ENCODE results near the gene MTX2.
"Not testable (repeated sequence)": the region's sequence is repeated elsewhere in the genome, so short reads cannot be mapped to it uniquely, and the experiment has no call there.

The MTX2 gene

DNA sequence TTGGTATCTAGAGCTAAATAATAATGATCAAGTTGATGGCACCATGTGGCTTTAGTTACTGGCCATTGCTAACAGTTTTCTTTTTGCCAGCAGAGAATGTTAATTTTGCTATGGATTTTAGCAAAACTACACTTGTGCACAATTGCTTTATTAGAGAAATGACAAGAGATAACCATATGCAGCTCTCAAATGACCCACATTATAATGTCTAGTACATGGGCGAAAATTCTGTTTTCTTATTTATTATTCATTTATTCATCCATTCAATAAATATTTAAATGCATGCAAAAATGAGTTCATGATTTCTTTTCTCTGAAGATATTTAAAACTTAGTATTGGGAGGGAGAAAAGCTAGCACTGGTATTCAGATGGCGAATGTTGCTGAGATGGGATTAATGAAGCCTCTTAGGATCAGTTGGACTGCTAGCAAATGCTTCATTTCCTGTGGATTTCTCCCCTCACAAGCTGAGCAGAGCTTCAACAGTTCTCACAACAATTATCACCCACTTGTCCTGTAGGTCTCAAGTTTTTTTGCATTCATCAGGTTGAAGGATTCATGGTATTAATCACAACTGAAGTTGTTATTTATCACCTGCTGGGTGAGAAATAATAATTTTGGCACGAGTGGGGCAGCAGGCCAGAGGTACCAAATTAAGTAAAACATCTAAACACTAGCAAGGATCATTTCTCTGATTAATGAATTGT lies 95.2 kb downstream of the MTX2 start:
- Histone ChIP-seq H3K9me2 (replicated peaks; ENCODE audit: insufficient read depth, low read length) (no peaks in the 10 kb centered on the region), H3K9me3 (replicated peaks; ENCODE audit: insufficient read depth, low read length) (no peaks in the 10 kb centered on the region), H3K4me3 (ENCODE audit: low read length) (no peak overlapping the region), H3K4me1 (ENCODE audit: low read length) (no peaks in the 10 kb centered on the region), H4K20me1 (ENCODE audit: insufficient read depth, low read length) (no peaks in the 10 kb centered on the region; the same call in 1 of the 2 replicates), H3K4me2 (ENCODE audit: low read depth, low read length) (no peak overlapping the region), H3K36me3 (replicated peaks; ENCODE audit: insufficient read depth, low read length) (no peaks in the 10 kb centered on the region), H3K27me3 (replicated peaks; ENCODE audit: insufficient read depth, low read length) (no peaks in the 10 kb centered on the region), H2AFZ (ENCODE audit: low read length) (no peak overlapping the region), H3K79me2 (ENCODE audit: low read length) (no peaks in the 10 kb centered on the region), H3K27ac (ENCODE audit: low read length) (no peak overlapping the region), H3F3A (ENCODE audit: insufficient read depth, low read length) (no peaks in the 10 kb centered on the region), H3K9ac (ENCODE audit: low read length) (no peak overlapping the region)
- no peak for DNase-seq
- TF ChIP-seq EZH2 (optimal IDR thresholded peaks at IDR 0.05; ENCODE audit: low read depth, low read length) (no peak), EZH2phosphoT487 (IDR thresholded peaks at IDR 0.05; ENCODE audit: low read length) (no peak)
- TF ChIP-seq, protein P1, sequence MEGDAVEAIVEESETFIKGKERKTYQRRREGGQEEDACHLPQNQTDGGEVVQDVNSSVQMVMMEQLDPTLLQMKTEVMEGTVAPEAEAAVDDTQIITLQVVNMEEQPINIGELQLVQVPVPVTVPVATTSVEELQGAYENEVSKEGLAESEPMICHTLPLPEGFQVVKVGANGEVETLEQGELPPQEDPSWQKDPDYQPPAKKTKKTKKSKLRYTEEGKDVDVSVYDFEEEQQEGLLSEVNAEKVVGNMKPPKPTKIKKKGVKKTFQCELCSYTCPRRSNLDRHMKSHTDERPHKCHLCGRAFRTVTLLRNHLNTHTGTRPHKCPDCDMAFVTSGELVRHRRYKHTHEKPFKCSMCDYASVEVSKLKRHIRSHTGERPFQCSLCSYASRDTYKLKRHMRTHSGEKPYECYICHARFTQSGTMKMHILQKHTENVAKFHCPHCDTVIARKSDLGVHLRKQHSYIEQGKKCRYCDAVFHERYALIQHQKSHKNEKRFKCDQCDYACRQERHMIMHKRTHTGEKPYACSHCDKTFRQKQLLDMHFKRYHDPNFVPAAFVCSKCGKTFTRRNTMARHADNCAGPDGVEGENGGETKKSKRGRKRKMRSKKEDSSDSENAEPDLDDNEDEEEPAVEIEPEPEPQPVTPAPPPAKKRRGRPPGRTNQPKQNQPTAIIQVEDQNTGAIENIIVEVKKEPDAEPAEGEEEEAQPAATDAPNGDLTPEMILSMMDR (IDR thresholded peaks at IDR 0.05; ENCODE audit: low read length) = no peak

DNA sequence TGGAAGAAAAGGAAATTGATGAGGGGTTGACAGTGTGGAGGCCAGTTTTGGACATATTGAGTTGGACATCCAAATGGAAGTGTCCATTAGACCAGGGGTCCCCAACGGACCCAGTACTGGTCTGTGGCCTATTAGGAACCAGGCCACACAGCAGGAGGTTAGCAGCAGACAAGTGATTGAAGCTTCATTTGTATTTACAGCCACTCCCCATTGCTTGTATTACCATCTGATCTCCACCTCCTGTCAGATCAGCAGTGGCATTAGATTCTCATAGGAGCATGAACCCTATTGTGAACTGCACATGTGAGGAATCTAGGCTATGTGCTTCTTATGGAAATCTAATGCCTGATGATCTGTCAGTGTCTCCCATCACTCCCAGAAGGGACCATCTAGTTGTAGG lies 99.1 kb downstream of the MTX2 start:
- Histone ChIP-seq H3K27ac (ENCODE audit: low read length) (no peak overlapping the region), H3K4me1 (ENCODE audit: low read length) (no peaks in the 10 kb centered on the region), H3K79me2 (ENCODE audit: low read length) (no peaks in the 10 kb centered on the region), H2AFZ (ENCODE audit: low read length) (no peak overlapping the region), H3K4me2 (ENCODE audit: low read depth, low read length) (no peak overlapping the region), H3K27me3 (replicated peaks; ENCODE audit: insufficient read depth, low read length) (no peaks in the 10 kb centered on the region), H3K9me2 (replicated peaks; ENCODE audit: insufficient read depth, low read length) (no peaks in the 10 kb centered on the region), H3K36me3 (replicated peaks; ENCODE audit: insufficient read depth, low read length) (no peaks in the 10 kb centered on the region), H3K9ac (ENCODE audit: low read length) (no peak overlapping the region), H3F3A (ENCODE audit: insufficient read depth, low read length) (no peaks in the 10 kb centered on the region), H4K20me1 (ENCODE audit: insufficient read depth, low read length) (no peaks in the 10 kb centered on the region; the same call in 1 of the 2 replicates), H3K9me3 (replicated peaks; ENCODE audit: insufficient read depth, low read length) (no peaks in the 10 kb centered on the region), H3K4me3 (ENCODE audit: low read length) (no peak overlapping the region)
- DNase-seq = no peak
- TF ChIP-seq EZH2phosphoT487 (IDR thresholded peaks at IDR 0.05; ENCODE audit: low read length) = no peak
- TF ChIP-seq, protein P1 (IDR thresholded peaks at IDR 0.05; ENCODE audit: low read length) = no peak
- TF ChIP-seq EZH2 (optimal IDR thresholded peaks at IDR 0.05; ENCODE audit: low read depth, low read length) = no peak

DNA sequence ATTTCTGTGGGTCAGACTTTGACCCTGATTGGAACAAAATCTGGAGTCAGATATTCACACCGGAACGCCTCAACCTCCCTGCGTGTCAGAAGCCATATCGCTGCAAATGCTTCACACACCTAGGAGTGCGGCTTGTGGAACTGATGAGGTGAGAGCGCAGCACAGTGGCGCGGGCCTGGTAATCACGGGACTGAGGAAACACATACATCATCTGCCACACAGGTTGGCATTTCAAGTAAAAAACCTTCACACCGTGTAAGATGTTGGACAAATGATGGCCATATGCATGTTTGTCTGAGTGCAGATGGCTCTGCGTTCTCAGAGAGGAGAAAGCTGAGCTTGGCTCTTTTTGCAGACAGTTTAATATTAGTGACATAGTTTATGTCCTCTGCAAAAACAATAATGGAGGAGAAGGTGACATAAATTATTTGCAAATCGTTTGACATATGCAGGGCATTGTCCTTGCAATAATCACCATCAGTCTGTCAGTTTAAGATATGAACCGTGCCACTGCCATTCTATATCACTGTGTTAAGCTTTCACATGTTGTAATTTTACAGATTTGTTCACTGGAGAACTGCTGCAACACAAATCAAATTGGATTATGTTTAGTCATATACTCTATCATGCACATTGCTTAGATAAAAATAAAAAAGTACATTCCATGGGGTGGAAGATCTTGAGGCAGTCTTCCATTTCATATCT lies 101.4 kb downstream of the MTX2 start:
- Histone ChIP-seq H3K4me1 (ENCODE audit: low read length) (no peaks in the 10 kb centered on the region), H3K27me3 (replicated peaks; ENCODE audit: insufficient read depth, low read length) (no peaks in the 10 kb centered on the region)

DNA sequence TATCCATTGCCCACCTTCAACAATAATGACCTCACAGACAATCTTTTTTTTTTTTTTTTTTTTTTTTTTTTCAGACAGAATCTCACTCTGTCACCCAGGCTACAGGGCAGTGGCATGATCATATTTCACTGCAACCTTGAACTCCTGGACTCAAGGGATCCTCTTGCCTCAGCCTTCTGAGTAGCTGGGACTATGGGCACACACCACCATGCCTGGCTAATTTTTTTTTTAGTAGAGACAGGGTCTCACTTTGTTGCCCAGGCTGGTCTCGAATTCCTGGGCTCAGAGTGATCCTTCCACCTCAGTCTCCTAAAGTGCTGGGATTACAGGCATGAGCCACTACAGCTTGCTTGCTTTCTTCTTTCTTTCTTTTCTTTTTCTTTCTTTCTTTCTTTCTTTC lies 103.9 kb downstream of the MTX2 start:
- not testable (repeated sequence) for H3K4me1 ChIP-seq (ENCODE audit: low read length); H3K9me2 ChIP-seq (replicated peaks; ENCODE audit: insufficient read depth, low read length); H3K4me3 ChIP-seq (ENCODE audit: low read length); H3K27ac ChIP-seq (ENCODE audit: low read length); H3K36me3 ChIP-seq (replicated peaks; ENCODE audit: insufficient read depth, low read length); H3K9me3 ChIP-seq (replicated peaks; ENCODE audit: insufficient read depth, low read length); H3K9ac ChIP-seq (ENCODE audit: low read length); H3K4me2 ChIP-seq (ENCODE audit: low read depth, low read length); H3K27me3 ChIP-seq (replicated peaks; ENCODE audit: insufficient read depth, low read length); H4K20me1 ChIP-seq (ENCODE audit: insufficient read depth, low read length); H3K79me2 ChIP-seq (ENCODE audit: low read length); H2AFZ ChIP-seq (ENCODE audit: low read length); DNase-seq; H3F3A ChIP-seq (ENCODE audit: insufficient read depth, low read length)

More for the DNA sequence above, 101.4 kb downstream of the MTX2 start:
- H3K36me3 ChIP-seq (replicated peaks; ENCODE audit: insufficient read depth, low read length) = no peaks in the 10 kb centered on the region
- no peaks in the 10 kb centered on the region for H3K79me2 ChIP-seq (ENCODE audit: low read length)
- no peaks in the 10 kb centered on the region for H4K20me1 ChIP-seq (ENCODE audit: insufficient read depth, low read length)
- no peaks in the 10 kb centered on the region for H3K9me3 ChIP-seq (replicated peaks; ENCODE audit: insufficient read depth, low read length)
- no peak for TF ChIP-seq EZH2 (optimal IDR thresholded peaks at IDR 0.05; ENCODE audit: low read depth, low read length)
- no peak for TF ChIP-seq EZH2phosphoT487 (IDR thresholded peaks at IDR 0.05; ENCODE audit: low read length)
- TF ChIP-seq, protein P1 (IDR thresholded peaks at IDR 0.05; ENCODE audit: low read length) = no peak
- no peak overlapping the region for H3K4me2 ChIP-seq (ENCODE audit: low read depth, low read length)
- H3F3A ChIP-seq (ENCODE audit: insufficient read depth, low read length) = no peaks in the 10 kb centered on the region
- no peak overlapping the region for H3K27ac ChIP-seq (ENCODE audit: low read length)
- H2AFZ ChIP-seq (ENCODE audit: low read length) = no peak overlapping the region
- no peak for DNase-seq
- H3K9me2 ChIP-seq (replicated peaks; ENCODE audit: insufficient read depth, low read length) = no peaks in the 10 kb centered on the region
- H3K9ac ChIP-seq (ENCODE audit: low read length) = no peak overlapping the region
- no peak overlapping the region for H3K4me3 ChIP-seq (ENCODE audit: low read length)
